Progenitor cell of endocrine pancreas (in vitro differentiated cells): Measurements from ENCODE around the gene RPL36. TPM values are rescaled to one million over a fixed set of nuclear protein-coding genes. Genes with fewer than 3 reads are reported as not detected.

Experiments
- DNase-seq: peaks from one replicate; pipeline ENCODE4 v3.0.0; 2021; ENCODE audit warnings: low spot score; ENCODE audit not compliant: unreplicated experiment
- H3K27ac Mint-ChIP-seq: 2 replicates; pipeline ENCODE4 v1.8.0; 2021; ENCODE audit warnings: mild to moderate bottlenecking, moderate library complexity, mixed read lengths
- H3K27me3 Mint-ChIP-seq: 2 replicates; pipeline ENCODE4 v1.8.0; 2021; ENCODE audit warnings: mixed read lengths
- H3K36me3 Mint-ChIP-seq: 2 replicates; pipeline ENCODE4 v1.8.0; 2022; ENCODE audit warnings: mixed read lengths; ENCODE audit not compliant: insufficient read depth
- H3K4me1 Mint-ChIP-seq: 2 replicates; pipeline ENCODE4 v1.8.0; 2021; ENCODE audit warnings: low read depth, mixed read lengths
- H3K4me3 Mint-ChIP-seq: 2 replicates; pipeline ENCODE4 v1.8.0; 2021; ENCODE audit warnings: low read depth, mild to moderate bottlenecking, moderate library complexity, mixed read lengths
- H3K9me3 Mint-ChIP-seq: 2 replicates; pipeline ENCODE4 v1.8.0; 2021; ENCODE audit warnings: low read depth, mixed read lengths
- total RNA-seq: library from RNA; stranded (reverse); gene quantifications from 2 replicates; pipeline ENCODE4 v1.2.1, GENCODE V29; 2021
- TF ChIP-seq, protein P1 (sequence below): fragments of 200-600 bp; sonication (generic); IDR thresholded peaks from one replicate; pipeline ENCODE4 v1.5.0; 2021; ENCODE audit warnings: antibody characterized with exemption, mild to moderate bottlenecking; ENCODE audit not compliant: unreplicated experiment

Gene RPL36
- total RNA-seq, 1 donor from 2014 or later = 720 TPM

- no peak for DNase-seq
- Mint-ChIP-seq H3K4me1 (peaks cover 3% of the 10 kb centered on the region), H3K27ac (peak overlapping the region; percentile 89), H3K36me3 (peaks cover 34% of the 10 kb centered on the region), H3K27me3 (no peaks in the 10 kb centered on the region), H3K9me3 (no peaks in the 10 kb centered on the region), H3K4me3 (no peak overlapping the region)
- TF ChIP-seq, protein P1, sequence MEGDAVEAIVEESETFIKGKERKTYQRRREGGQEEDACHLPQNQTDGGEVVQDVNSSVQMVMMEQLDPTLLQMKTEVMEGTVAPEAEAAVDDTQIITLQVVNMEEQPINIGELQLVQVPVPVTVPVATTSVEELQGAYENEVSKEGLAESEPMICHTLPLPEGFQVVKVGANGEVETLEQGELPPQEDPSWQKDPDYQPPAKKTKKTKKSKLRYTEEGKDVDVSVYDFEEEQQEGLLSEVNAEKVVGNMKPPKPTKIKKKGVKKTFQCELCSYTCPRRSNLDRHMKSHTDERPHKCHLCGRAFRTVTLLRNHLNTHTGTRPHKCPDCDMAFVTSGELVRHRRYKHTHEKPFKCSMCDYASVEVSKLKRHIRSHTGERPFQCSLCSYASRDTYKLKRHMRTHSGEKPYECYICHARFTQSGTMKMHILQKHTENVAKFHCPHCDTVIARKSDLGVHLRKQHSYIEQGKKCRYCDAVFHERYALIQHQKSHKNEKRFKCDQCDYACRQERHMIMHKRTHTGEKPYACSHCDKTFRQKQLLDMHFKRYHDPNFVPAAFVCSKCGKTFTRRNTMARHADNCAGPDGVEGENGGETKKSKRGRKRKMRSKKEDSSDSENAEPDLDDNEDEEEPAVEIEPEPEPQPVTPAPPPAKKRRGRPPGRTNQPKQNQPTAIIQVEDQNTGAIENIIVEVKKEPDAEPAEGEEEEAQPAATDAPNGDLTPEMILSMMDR = no peak
Measured at GRCh38 chr19:5645409-5645808, 44.7 kb upstream of the RPL36 start.

DNA sequence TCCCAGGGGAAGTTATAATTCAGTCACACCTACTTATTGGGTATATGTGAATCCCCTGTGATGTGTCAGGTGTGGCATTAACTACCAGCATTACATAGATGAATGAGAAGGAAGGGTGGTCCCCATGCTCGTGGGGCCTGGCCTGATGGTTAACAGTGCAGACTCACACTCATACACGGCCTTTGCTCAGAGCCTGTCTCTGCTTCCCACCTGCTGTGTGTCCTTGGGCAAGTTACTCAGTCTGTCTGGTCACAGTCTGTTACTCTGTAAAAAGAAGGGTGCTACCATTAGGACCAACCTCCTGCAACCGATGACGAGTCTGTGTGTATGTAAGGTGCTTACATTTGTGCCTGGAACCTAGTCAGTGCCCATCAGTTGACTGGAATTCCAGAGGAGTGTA, 43.4 kb upstream of the RPL36 start:
- H3K27ac Mint-ChIP-seq = no peak overlapping the region
- H3K36me3 Mint-ChIP-seq = peaks cover 34% of the 10 kb centered on the region
- no peak for DNase-seq
- H3K4me1 Mint-ChIP-seq = peaks cover 3% of the 10 kb centered on the region
- TF ChIP-seq, protein P1 = no peak
- H3K27me3 Mint-ChIP-seq = no peaks in the 10 kb centered on the region
- H3K4me3 Mint-ChIP-seq = no peak overlapping the region
- H3K9me3 Mint-ChIP-seq = no peaks in the 10 kb centered on the region

GRCh38 chr19:5648464-5648863, 41.6 kb upstream of the RPL36 start:
- Mint-ChIP-seq H3K4me3 (no peak overlapping the region), H3K9me3 (no peaks in the 10 kb centered on the region), H3K36me3 (peaks cover 44% of the 10 kb centered on the region), H3K4me1 (peaks cover 3% of the 10 kb centered on the region), H3K27me3 (no peaks in the 10 kb centered on the region), H3K27ac (no peak overlapping the region)
- TF ChIP-seq, protein P1 = no peak
- no peak for DNase-seq

- no peak for DNase-seq
- TF ChIP-seq, protein P1 = no peak
- H3K4me1 Mint-ChIP-seq = no peaks in the 10 kb centered on the region
- no peaks in the 10 kb centered on the region for H3K27me3 Mint-ChIP-seq
- no peak overlapping the region for H3K4me3 Mint-ChIP-seq
- peaks cover 48% of the 10 kb centered on the region for H3K36me3 Mint-ChIP-seq
- no peak overlapping the region for H3K27ac Mint-ChIP-seq
- no peaks in the 10 kb centered on the region for H3K9me3 Mint-ChIP-seq
Measured at GRCh38 chr19:5651361-5651760, 38.7 kb upstream of the RPL36 start.

GRCh38 chr19:5652261-5652660, 37.8 kb upstream of the RPL36 start:
- Mint-ChIP-seq H3K27ac (no peak overlapping the region), H3K4me3 (no peak overlapping the region), H3K27me3 (no peaks in the 10 kb centered on the region), H3K36me3 (peaks cover 40% of the 10 kb centered on the region), H3K4me1 (no peaks in the 10 kb centered on the region), H3K9me3 (no peaks in the 10 kb centered on the region)
- TF ChIP-seq, protein P1 = no peak
- no peak for DNase-seq
